Endothelial cell of umbilical vein (primary cell): ENCODE data around the gene KRTAP10-9.

Experiments used
- CTCF ChIP-seq, 2 donors: IDR thresholded peaks; 1 replicate in 1 of 2; 2 replicates in 1 of 2; pipeline ENCODE4 v1.5.1; 2011; ENCODE audit warnings: low read length in 2 of 2, mild to moderate bottlenecking in 2 of 2, moderate library complexity in 2 of 2, control low read depth in 1 of 2, inconsistent platforms in 1 of 2, low read depth in 1 of 2; ENCODE audit not compliant: insufficient read depth in 1 of 2; ENCODE audit errors: extremely low read depth in 1 of 2
- EZH2 ChIP-seq: IDR thresholded peaks from 2 replicates; pipeline ENCODE4 v1.6.1; 2012; ENCODE audit warnings: borderline replicate concordance, low read depth, mild to moderate bottlenecking, moderate library complexity, low read length, inconsistent platforms; ENCODE audit not compliant: severe bottlenecking
- JUN ChIP-seq: IDR thresholded peaks from 2 replicates; pipeline ENCODE4 v1.6.1; 2011; ENCODE audit warnings: borderline replicate concordance, low read depth; ENCODE audit not compliant: insufficient read length, insufficient read depth
- MAX ChIP-seq: IDR thresholded peaks from 2 replicates; pipeline ENCODE4 v1.6.1; 2011; ENCODE audit not compliant: insufficient read depth, insufficient read length

GRCh38 chr21:44650265-44650972 lies 23.5 kb downstream of the KRTAP10-9 start:
- TF ChIP-seq CTCF (IDR thresholded peaks at IDR 0.05; ENCODE audit: extremely low read depth in 1 of 2, insufficient read depth in 1 of 2, low read depth in 1 of 2, low read length in 2 of 2) (no peak), EZH2 (no peak), JUN (no peak), MAX (no peak)
